Transverse colon (tissue), 4 donors: ENCODE measurements around the gene PDE8A.
"Not testable (repeated sequence)": the region's sequence is repeated elsewhere in the genome, so short reads cannot be mapped to it uniquely, and the experiment has no call there.

ENCODE experiments used
- EP300 ChIP-seq: sonication (generic); formaldehyde crosslinking; IDR thresholded peaks from one replicate; pipeline ENCODE4 v1.6.1; 2017; ENCODE audit warnings: antibody characterized with exemption, low read depth
- POLR2A ChIP-seq: fragments of 450-650 bp; IDR thresholded peaks from one replicate; pipeline ENCODE4 v1.6.1; 2016; ENCODE audit warnings: antibody characterized with exemption, mild to moderate bottlenecking, moderate library complexity
- POLR2AphosphoS5 ChIP-seq, 3 donors: sonication (generic); formaldehyde crosslinking; IDR thresholded peaks; one replicate each; pipeline ENCODE4 v1.6.1; 2016; ENCODE audit warnings: antibody characterized with exemption in 3 of 3
- TF ChIP-seq, protein P1 (sequence below), 5 experiments: fragments of 200-600 bp in 3 of 5; fragments of 450-650 bp in 2 of 5; sonication (generic) in 3 of 5; IDR thresholded peaks; 1 replicate in 2 of 5; 2 replicates in 3 of 5; pipeline ENCODE4 v1.5.1; 2016 to 2017; ENCODE audit warnings: antibody characterized with exemption in 5 of 5, inconsistent platforms in 3 of 5, mild to moderate bottlenecking in 2 of 5, moderate library complexity in 1 of 5

DNA sequence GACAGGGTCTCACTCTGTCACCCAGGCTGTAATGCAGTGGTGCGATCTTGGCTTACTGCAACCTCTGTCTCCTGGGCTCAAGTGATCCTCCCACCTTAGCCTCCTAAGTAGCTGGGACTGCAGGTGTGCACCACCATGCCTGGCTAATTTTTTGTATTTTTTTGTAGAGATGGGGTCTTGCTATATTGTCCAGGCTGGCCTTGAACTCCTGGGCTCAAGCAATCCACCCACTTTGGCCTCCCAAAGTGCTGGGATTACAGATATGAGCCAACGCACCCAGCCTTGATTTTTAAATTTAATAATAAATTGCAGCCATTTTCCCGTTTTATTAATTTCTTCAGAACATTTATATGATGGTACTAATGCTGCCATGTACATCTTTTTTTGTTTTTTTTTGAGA, 15.6 kb downstream of the PDE8A start:
- TF ChIP-seq, protein P1, sequence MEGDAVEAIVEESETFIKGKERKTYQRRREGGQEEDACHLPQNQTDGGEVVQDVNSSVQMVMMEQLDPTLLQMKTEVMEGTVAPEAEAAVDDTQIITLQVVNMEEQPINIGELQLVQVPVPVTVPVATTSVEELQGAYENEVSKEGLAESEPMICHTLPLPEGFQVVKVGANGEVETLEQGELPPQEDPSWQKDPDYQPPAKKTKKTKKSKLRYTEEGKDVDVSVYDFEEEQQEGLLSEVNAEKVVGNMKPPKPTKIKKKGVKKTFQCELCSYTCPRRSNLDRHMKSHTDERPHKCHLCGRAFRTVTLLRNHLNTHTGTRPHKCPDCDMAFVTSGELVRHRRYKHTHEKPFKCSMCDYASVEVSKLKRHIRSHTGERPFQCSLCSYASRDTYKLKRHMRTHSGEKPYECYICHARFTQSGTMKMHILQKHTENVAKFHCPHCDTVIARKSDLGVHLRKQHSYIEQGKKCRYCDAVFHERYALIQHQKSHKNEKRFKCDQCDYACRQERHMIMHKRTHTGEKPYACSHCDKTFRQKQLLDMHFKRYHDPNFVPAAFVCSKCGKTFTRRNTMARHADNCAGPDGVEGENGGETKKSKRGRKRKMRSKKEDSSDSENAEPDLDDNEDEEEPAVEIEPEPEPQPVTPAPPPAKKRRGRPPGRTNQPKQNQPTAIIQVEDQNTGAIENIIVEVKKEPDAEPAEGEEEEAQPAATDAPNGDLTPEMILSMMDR (IDR thresholded peaks at IDR 0.05): not testable (repeated sequence)
- not testable (repeated sequence) for TF ChIP-seq EP300; POLR2AphosphoS5 (IDR thresholded peaks at IDR 0.05); POLR2A
